B cell (primary cell): ENCODE data around the gene TSPAN15. TPM values are rescaled to one million over a fixed set of nuclear protein-coding genes. Genes with fewer than 3 reads are reported as not detected.

Source experiments
- ATAC-seq: fragments of 200-7000 bp; cut with Tn5 transposase; one replicate; pipeline ENCODE4 v1.10.0; 2021; ENCODE audit warnings: low read depth, mild to moderate bottlenecking, moderate number of reproducible peaks, moderate library complexity
- CTCF ChIA-PET: fragments of 350-600 bp; sonication (Branson Sonifier 250); formaldehyde crosslinking; loops from one replicate; lab custom pipeline; 2021; ENCODE audit warnings: antibody characterized with exemption, inconsistent platforms; lab: Charles Lee
- POLR2A ChIA-PET: fragments of 350-600 bp; sonication (Branson Sonifier 250); formaldehyde crosslinking; loops from one replicate; lab custom pipeline; 2021; ENCODE audit warnings: antibody characterized with exemption; lab: Charles Lee
- DNase-seq: peaks from one replicate; pipeline ENCODE4 v3.0.0; 2013
- H2AFZ ChIP-seq: 2 replicates; pipeline ENCODE4 v1.6.1; 2012; ENCODE audit warnings: mild to moderate bottlenecking, low read depth, low read length; ENCODE audit not compliant: insufficient read depth, poor library complexity, severe bottlenecking
- H3K27ac ChIP-seq, 2 donors: 1 replicate in 1 of 2; 2 replicates in 1 of 2; pipeline ENCODE4 v1.5.1; 2012 to 2013; ENCODE audit warnings: low read length in 2 of 2, mild to moderate bottlenecking in 2 of 2, moderate library complexity in 1 of 2
- H3K27me3 ChIP-seq, 4 experiments: fragments of 200-600 bp in 1 of 4; sonication (generic) in 1 of 4; replicated peaks in 1 of 4; 1 replicate in 2 of 4; 2 replicates in 2 of 4; pipeline versions ENCODE4 v1.6.1 to v1.7.0; 2013 to 2016; ENCODE audit warnings: low read length in 3 of 4, mild to moderate bottlenecking in 2 of 4, mixed read lengths in 1 of 4, moderate library complexity in 1 of 4; ENCODE audit not compliant: insufficient read depth in 4 of 4, control insufficient read depth in 3 of 4; ENCODE audit errors: control extremely low read depth in 1 of 4
- H3K36me3 ChIP-seq, 2 experiments: replicated peaks in 1 of 2; 1 replicate in 1 of 2; 2 replicates in 1 of 2; pipeline versions ENCODE4 v1.6.1 to v1.7.1; 2013; ENCODE audit warnings: low read length in 1 of 2; ENCODE audit not compliant: insufficient read depth in 2 of 2, control insufficient read depth in 1 of 2; ENCODE audit errors: control extremely low read depth in 1 of 2, extremely low read depth in 1 of 2
- H3K4me1 ChIP-seq, 2 donors: fragments of 200-600 bp in 1 of 2; sonication (generic) in 1 of 2; 1 replicate in 1 of 2; 2 replicates in 1 of 2; pipeline versions ENCODE4 v1.5.1 to v1.6.1; 2013 to 2017; ENCODE audit warnings: low read length in 2 of 2; ENCODE audit not compliant: control insufficient read depth in 2 of 2, insufficient read depth in 2 of 2
- H3K4me2 ChIP-seq: replicated peaks from 2 replicates; pipeline ENCODE3; 2012; ENCODE audit warnings: mild to moderate bottlenecking, low read depth, low read length; ENCODE audit not compliant: poor library complexity, severe bottlenecking
- H3K4me3 ChIP-seq, 5 experiments: fragments of 200-600 bp in 1 of 5; sonication (generic) in 1 of 5; 1 replicate in 3 of 5; 2 replicates in 2 of 5; pipeline versions ENCODE4 v1.5.1 to v1.7.0; 2011 to 2016; ENCODE audit warnings: low read length in 4 of 5, mild to moderate bottlenecking in 4 of 5, low read depth in 2 of 5, control low read depth in 1 of 5, moderate library complexity in 1 of 5; ENCODE audit not compliant: insufficient read depth in 1 of 5; ENCODE audit errors: control extremely low read depth in 1 of 5, extremely low read depth in 1 of 5
- H3K79me2 ChIP-seq: fragments of 200-600 bp; sonication (generic); one replicate; pipeline ENCODE4 v1.6.0; 2016; ENCODE audit warnings: low read length; ENCODE audit not compliant: control insufficient read depth, insufficient read depth
- H3K9ac ChIP-seq: fragments of 200-600 bp; sonication (generic); 2 replicates; pipeline ENCODE4 v1.6.1; 2017; ENCODE audit warnings: mild to moderate bottlenecking, low read length, moderate library complexity
- H3K9me3 ChIP-seq, 3 donors: one replicate each; pipeline versions ENCODE4 v1.6.1 to v1.7.1; 2013; ENCODE audit warnings: low read length in 2 of 3; ENCODE audit not compliant: control insufficient read depth in 2 of 3, insufficient read depth in 1 of 3; ENCODE audit errors: control extremely low read depth in 1 of 3
- H4K20me1 ChIP-seq: 2 replicates; pipeline ENCODE4 v1.6.0; 2012; ENCODE audit warnings: mild to moderate bottlenecking, low read length; ENCODE audit not compliant: insufficient read depth, control insufficient read depth, poor library complexity, severe bottlenecking
- H3K27ac Mint-ChIP-seq: one replicate; pipeline ENCODE4 v1.8.0; 2021; ENCODE audit warnings: mixed read lengths
- H3K27me3 Mint-ChIP-seq: one replicate; pipeline ENCODE4 v1.8.0; 2021; ENCODE audit warnings: mixed read lengths
- H3K4me1 Mint-ChIP-seq: one replicate; pipeline ENCODE4 v1.8.0; 2021; ENCODE audit warnings: mixed read lengths
- H3K4me3 Mint-ChIP-seq: one replicate; pipeline ENCODE4 v1.8.0; 2021; ENCODE audit warnings: mixed read lengths
- H3K9me3 Mint-ChIP-seq: one replicate; pipeline ENCODE4 v1.8.0; 2022; ENCODE audit warnings: mixed read lengths; ENCODE audit not compliant: insufficient read depth
- EZH2 ChIP-seq: IDR thresholded peaks from 2 replicates; pipeline ENCODE4 v1.6.1; 2012; ENCODE audit warnings: borderline replicate concordance, low read depth, mild to moderate bottlenecking, moderate library complexity, low read length; ENCODE audit not compliant: insufficient read depth, poor library complexity, severe bottlenecking
- WGBS: methylation state at CpG from one replicate; pipeline ENCODE4 v1.1.5; 2013; ENCODE audit warnings: missing lambda C conversion rate; ENCODE audit not compliant: insufficient coverage; 5-methylcytosine and 5-hydroxymethylcytosine counted together
- intact Hi-C: fragments of 100-400 bp; cut with micrococcal nuclease; formaldehyde crosslinking; loops from one replicate; pipeline ENCODE4 v1.10.0; 2022
- polyA plus RNA-seq: library from polyadenylated mRNA; depleted of rRNA; stranded (reverse); fragments of >200 nt; gene quantifications from 2 replicates; pipeline ENCODE4 v1.2.3, GENCODE V29; 2012
- total RNA-seq, 2 donors: library from RNA; stranded (reverse); fragments of 120-200 nt in 1 of 2; gene quantifications; 1 replicate in 1 of 2; 2 replicates in 1 of 2; pipeline versions ENCODE4 v1.2.3 to v1.2.4, GENCODE V29; 2013 to 2022
- TF ChIP-seq, protein P1 (sequence below): fragments of 200-600 bp; IDR thresholded peaks from one replicate; pipeline ENCODE4 v1.8.0; 2022; ENCODE audit warnings: antibody characterized with exemption, mild to moderate bottlenecking

TSPAN15 gene
- total and polyA plus RNA-seq, 2 donors (not counting 1 experiment from before 2014, with no cell fraction given), result 0.13 to 0.52 TPM

DNA sequence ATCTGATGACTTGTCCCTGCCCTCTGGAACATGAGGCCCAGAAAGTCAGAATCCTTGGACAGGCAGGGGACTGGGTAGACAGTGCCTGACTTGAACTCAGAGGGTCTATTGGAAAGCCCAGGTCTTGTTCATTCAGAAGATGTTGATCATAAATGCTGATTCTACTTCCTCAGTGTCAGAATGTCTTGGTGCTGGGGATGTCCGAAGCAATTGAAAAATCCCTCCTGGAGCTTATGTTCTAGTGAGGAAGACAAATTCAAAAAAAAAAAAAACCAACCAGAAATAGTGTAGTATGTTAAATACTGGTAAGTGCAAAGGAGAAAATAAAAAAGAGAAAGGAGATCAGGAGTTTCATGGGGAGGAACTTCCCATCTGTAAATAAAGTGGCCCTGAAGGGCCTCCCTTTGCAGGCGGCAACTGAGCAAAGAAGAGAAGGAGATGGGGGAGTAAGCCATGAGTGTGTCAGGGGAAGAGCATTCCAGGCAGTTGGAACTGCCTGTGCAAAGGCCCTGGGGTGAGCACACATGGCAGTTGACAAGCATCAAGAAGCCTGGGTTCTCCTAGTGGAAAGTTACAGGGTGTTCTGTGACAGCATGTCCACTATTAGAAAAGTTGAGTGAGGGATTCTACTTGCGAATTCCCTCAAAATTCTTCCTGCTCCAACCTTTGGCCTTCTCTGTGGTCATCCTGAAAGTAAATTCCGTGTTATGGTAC, 30.7 kb downstream of the TSPAN15 start:
- WGBS, result 88% methylated on average over 3 of the region's 4 CpGs

DNA sequence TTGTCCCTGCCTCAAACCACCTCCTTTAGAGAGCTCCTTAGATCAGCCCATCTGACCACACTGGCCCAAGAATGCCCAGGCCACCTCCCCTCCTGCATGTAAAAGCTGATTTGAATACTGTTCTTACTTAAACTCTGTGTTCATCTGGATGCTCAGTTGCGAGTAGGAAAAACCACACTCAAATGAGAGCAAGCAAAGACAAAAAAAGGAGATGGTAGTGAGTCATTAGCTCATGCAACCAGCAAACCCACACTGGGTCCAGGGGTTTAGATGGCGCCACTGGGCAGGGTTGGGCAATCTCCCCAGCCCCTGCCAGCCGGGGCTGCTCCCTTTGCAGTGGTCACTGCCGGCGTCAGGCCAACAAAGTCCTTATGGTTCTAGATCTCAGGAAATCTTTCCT, 32.7 kb downstream of the TSPAN15 start:
- Histone ChIP-seq H3K27ac (no peak overlapping the region), H3K4me3 (no peak overlapping the region), H3K9me3 (peaks cover 0 to 19% (median 8%) of the 10 kb centered on the region in 3 donors), H4K20me1 (no peaks in the 10 kb centered on the region), H3K27me3 (no peaks in the 10 kb centered on the region), H3K4me2 (no peak overlapping the region), H3K36me3 (no peaks in the 10 kb centered on the region), H3K79me2 (no peaks in the 10 kb centered on the region), H3K4me1 (peaks cover 4 to 8% of the 10 kb centered on the region in 2 donors), H3K9ac (no peak overlapping the region), H2AFZ (no peak overlapping the region)
- POLR2A ChIA-PET, result no interaction called here
- CTCF ChIA-PET, result no interaction called here
- 82% methylated on average over 4 of the region's 5 CpGs for WGBS
- no peak overlapping the region for H3K4me3 Mint-ChIP-seq
- TF ChIP-seq EZH2, result no peak
- TF ChIP-seq, protein P1, sequence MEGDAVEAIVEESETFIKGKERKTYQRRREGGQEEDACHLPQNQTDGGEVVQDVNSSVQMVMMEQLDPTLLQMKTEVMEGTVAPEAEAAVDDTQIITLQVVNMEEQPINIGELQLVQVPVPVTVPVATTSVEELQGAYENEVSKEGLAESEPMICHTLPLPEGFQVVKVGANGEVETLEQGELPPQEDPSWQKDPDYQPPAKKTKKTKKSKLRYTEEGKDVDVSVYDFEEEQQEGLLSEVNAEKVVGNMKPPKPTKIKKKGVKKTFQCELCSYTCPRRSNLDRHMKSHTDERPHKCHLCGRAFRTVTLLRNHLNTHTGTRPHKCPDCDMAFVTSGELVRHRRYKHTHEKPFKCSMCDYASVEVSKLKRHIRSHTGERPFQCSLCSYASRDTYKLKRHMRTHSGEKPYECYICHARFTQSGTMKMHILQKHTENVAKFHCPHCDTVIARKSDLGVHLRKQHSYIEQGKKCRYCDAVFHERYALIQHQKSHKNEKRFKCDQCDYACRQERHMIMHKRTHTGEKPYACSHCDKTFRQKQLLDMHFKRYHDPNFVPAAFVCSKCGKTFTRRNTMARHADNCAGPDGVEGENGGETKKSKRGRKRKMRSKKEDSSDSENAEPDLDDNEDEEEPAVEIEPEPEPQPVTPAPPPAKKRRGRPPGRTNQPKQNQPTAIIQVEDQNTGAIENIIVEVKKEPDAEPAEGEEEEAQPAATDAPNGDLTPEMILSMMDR, result no peak
- ATAC-seq (no peak), DNase-seq (no peak)
- intact Hi-C loops, result no loop called here
- H3K9me3 Mint-ChIP-seq, result no peaks in the 10 kb centered on the region
- H3K4me1 Mint-ChIP-seq, result peaks cover 10% of the 10 kb centered on the region
- H3K27me3 Mint-ChIP-seq, result peaks cover 8% of the 10 kb centered on the region
- no peak overlapping the region for H3K27ac Mint-ChIP-seq

More for the DNA sequence above, 30.7 kb downstream of the TSPAN15 start:
- DNase-seq, result no peak
- H3K9ac ChIP-seq, result no peak overlapping the region
- no peak overlapping the region for H2AFZ ChIP-seq
- H3K27ac ChIP-seq, result no peak overlapping the region
- no peaks in the 10 kb centered on the region for H4K20me1 ChIP-seq
- ChIA-PET POLR2A (no interaction called here), CTCF (interaction anchor here (0.8 kb wide), 1 partner anchor 33 kb away, joined by 3 read pairs; no protein-coding TSS in a partner anchor)
- H3K27me3 ChIP-seq, result no peaks in the 10 kb centered on the region
- H3K4me1 Mint-ChIP-seq, result peaks cover 10% of the 10 kb centered on the region
- no peak overlapping the region for H3K4me3 Mint-ChIP-seq
- H3K4me2 ChIP-seq, result no peak overlapping the region
- intact Hi-C loops, result no loop called here
- H3K4me1 ChIP-seq, result peaks cover 4 to 8% of the 10 kb centered on the region in 2 donors
- no peaks in the 10 kb centered on the region for H3K79me2 ChIP-seq
- H3K4me3 ChIP-seq, result no peak overlapping the region
- ATAC-seq, result no peak
- H3K36me3 ChIP-seq, result no peaks in the 10 kb centered on the region
- peaks cover 0 to 6% (median 0%) of the 10 kb centered on the region in 3 donors for H3K9me3 ChIP-seq
- H3K27me3 Mint-ChIP-seq, result peaks cover 8% of the 10 kb centered on the region
- no peak overlapping the region for H3K27ac Mint-ChIP-seq
- H3K9me3 Mint-ChIP-seq, result no peaks in the 10 kb centered on the region
- TF ChIP-seq, protein P1, result no peak
- no peak for TF ChIP-seq EZH2
